OCI-LY7 (cell line): Measurements from ENCODE around the gene CFAP74. TPM values are rescaled to one million over a fixed set of nuclear protein-coding genes. Genes with fewer than 3 reads are reported as not detected.

Experiments
- BruUV-seq: library from RNA; stranded (reverse); fragments of 400-500 nt; replicated peaks from 2 replicates; lab custom pipeline; 2021; lab: Mats Ljungman, UMichigan
- CTCF ChIA-PET: fragments of 300-600 bp; sonication (Branson Sonifier 250); formaldehyde crosslinking; loops from one replicate; lab custom pipeline; 2022; ENCODE audit warnings: antibody characterized with exemption; ENCODE audit not compliant: unreplicated experiment; lab: Charles Lee
- POLR2A ChIA-PET: fragments of 300-600 bp; sonication (Branson Sonifier 250); formaldehyde crosslinking; loops from one replicate; lab custom pipeline; 2022; ENCODE audit warnings: antibody characterized with exemption; lab: Charles Lee
- DNase-seq: peaks from one replicate; pipeline ENCODE4 v3.0.0-alpha.2; 2015; ENCODE audit warnings: low spot score
- H2AFZ ChIP-seq: fragments of 200-600 bp; sonication (generic), shearing (Covaris generic); 2 replicates; pipeline ENCODE4 v1.6.1; 2014; ENCODE audit warnings: mild to moderate bottlenecking, antibody characterized with exemption, low read length, moderate library complexity
- H3K27ac ChIP-seq: fragments of 200-600 bp; sonication (generic); 2 replicates; pipeline ENCODE4 v1.5.1; 2014; ENCODE audit warnings: mixed run types, low read depth, mild to moderate bottlenecking, moderate library complexity, low read length, inconsistent platforms; ENCODE audit not compliant: poor library complexity, severe bottlenecking
- H3K36me3 ChIP-seq: fragments of 200-600 bp; sonication (generic); 2 replicates; pipeline ENCODE4 v1.6.1; 2014; ENCODE audit warnings: mild to moderate bottlenecking, antibody characterized with exemption, low read length, moderate library complexity, mixed read lengths; ENCODE audit not compliant: insufficient read depth
- H3K4me1 ChIP-seq: fragments of 200-600 bp; sonication (generic); 2 replicates; pipeline ENCODE4 v1.5.1; 2014; ENCODE audit warnings: mild to moderate bottlenecking, low read length; ENCODE audit not compliant: insufficient read depth, poor library complexity, severe bottlenecking
- H3K4me2 ChIP-seq: fragments of 200-600 bp; sonication (generic); 2 replicates; pipeline ENCODE4 v1.6.1; 2014; ENCODE audit warnings: mild to moderate bottlenecking, low read length
- H3K4me3 ChIP-seq: fragments of 200-600 bp; sonication (generic); 2 replicates; pipeline ENCODE4 v1.5.1; 2014; ENCODE audit warnings: mild to moderate bottlenecking, low read depth, low read length; ENCODE audit not compliant: poor library complexity, severe bottlenecking
- H3K79me2 ChIP-seq: fragments of 200-600 bp; sonication (generic); 2 replicates; pipeline ENCODE4 v1.6.1; 2016; ENCODE audit warnings: low read depth, mild to moderate bottlenecking, low read length, moderate library complexity, mixed read lengths; ENCODE audit not compliant: insufficient read depth
- H3K9me2 ChIP-seq: fragments of 200-600 bp; sonication (generic); 2 replicates; pipeline ENCODE4 v1.6.1; 2016; ENCODE audit warnings: mild to moderate bottlenecking, low read length, mixed read lengths; ENCODE audit not compliant: insufficient read depth
- H3K9me3 ChIP-seq: fragments of 200-600 bp; sonication (generic); 2 replicates; pipeline ENCODE4 v1.6.1; 2014; ENCODE audit warnings: mild to moderate bottlenecking, mixed run types, low read length, mixed read lengths
- H4K20me1 ChIP-seq: fragments of 200-600 bp; sonication (generic); 2 replicates; pipeline ENCODE4 v1.6.1; 2014; ENCODE audit warnings: mild to moderate bottlenecking, antibody characterized with exemption, low read length, moderate library complexity, mixed read lengths; ENCODE audit not compliant: insufficient read depth
- EZH2phosphoT487 ChIP-seq: fragments of 200-600 bp; sonication (generic); IDR thresholded peaks from 2 replicates; pipeline ENCODE4 v1.6.1; 2018; ENCODE audit warnings: low read depth, borderline replicate concordance, mild to moderate bottlenecking, mixed run types, antibody characterized with exemption, low read length, moderate library complexity, mixed read lengths
- intact Hi-C: fragments of 100-400 bp; cut with micrococcal nuclease; formaldehyde crosslinking; loops from one replicate; pipeline ENCODE4 v1.10.0; 2022; ENCODE audit not compliant: unreplicated experiment
- total RNA-seq, 2 experiments: library from RNA; depleted of rRNA in 1 of 2; stranded (reverse); fragments of >200 nt in 1 of 2; shearing (Covaris generic) in 1 of 2; gene quantifications; 2 replicates each; pipeline ENCODE4 v1.2.3, GENCODE V29; 2014 to 2022
- TF ChIP-seq, protein P1 (sequence below): fragments of 200-600 bp; sonication (generic); conservative IDR thresholded peaks from 2 replicates; pipeline ENCODE4 v1.5.1; 2014; ENCODE audit warnings: mild to moderate bottlenecking, antibody characterized with exemption, low read length, moderate library complexity, mixed read lengths

CFAP74 gene
- total RNA-seq, 2 experiments from 2014 or later: not detected

DNA sequence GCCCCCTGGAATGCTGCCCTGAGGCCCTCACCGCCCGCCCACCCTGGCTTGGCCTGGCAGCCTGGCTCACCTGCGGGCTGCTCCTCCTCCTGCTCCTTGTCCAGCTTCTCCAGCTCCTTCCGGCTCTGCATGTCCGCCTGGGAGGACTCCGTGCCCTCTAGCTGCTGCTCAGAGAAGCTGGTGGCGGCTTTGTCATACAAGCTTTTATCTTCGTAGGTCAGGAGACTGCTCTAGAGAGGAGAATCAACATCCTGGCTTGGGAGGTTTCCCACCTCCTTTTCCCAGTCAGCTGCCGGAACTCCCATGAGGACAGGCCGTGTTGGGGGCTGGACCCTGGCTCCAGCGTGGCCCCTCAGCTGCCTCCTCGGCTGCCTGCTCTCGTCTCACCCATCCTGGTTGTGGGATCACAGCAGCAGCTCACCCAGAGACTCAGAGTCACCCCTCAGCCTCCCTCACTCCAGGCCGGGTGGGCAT, 47.9 kb downstream of the CFAP74 start:
- TF ChIP-seq, protein P1, sequence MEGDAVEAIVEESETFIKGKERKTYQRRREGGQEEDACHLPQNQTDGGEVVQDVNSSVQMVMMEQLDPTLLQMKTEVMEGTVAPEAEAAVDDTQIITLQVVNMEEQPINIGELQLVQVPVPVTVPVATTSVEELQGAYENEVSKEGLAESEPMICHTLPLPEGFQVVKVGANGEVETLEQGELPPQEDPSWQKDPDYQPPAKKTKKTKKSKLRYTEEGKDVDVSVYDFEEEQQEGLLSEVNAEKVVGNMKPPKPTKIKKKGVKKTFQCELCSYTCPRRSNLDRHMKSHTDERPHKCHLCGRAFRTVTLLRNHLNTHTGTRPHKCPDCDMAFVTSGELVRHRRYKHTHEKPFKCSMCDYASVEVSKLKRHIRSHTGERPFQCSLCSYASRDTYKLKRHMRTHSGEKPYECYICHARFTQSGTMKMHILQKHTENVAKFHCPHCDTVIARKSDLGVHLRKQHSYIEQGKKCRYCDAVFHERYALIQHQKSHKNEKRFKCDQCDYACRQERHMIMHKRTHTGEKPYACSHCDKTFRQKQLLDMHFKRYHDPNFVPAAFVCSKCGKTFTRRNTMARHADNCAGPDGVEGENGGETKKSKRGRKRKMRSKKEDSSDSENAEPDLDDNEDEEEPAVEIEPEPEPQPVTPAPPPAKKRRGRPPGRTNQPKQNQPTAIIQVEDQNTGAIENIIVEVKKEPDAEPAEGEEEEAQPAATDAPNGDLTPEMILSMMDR: no peak
- TF ChIP-seq EZH2phosphoT487: no peak
- H3K9me2 ChIP-seq: no peaks in the 10 kb centered on the region
- H3K4me1 ChIP-seq: no peaks in the 10 kb centered on the region
- H2AFZ ChIP-seq: no peak overlapping the region
- peaks cover 7% of the 10 kb centered on the region; the same call in 1 of the 2 replicates for H3K9me3 ChIP-seq
- intact Hi-C loops: no loop called here
- H3K4me2 ChIP-seq: no peak overlapping the region
- BruUV-seq: no TSS peak
- H3K79me2 ChIP-seq: no peaks in the 10 kb centered on the region
- no peak for DNase-seq
- POLR2A ChIA-PET: no interaction called here
- CTCF ChIA-PET: no interaction called here
- no peaks in the 10 kb centered on the region for H3K36me3 ChIP-seq
- H4K20me1 ChIP-seq: no peaks in the 10 kb centered on the region
- no peak overlapping the region for H3K27ac ChIP-seq
- H3K4me3 ChIP-seq: no peak overlapping the region

DNA sequence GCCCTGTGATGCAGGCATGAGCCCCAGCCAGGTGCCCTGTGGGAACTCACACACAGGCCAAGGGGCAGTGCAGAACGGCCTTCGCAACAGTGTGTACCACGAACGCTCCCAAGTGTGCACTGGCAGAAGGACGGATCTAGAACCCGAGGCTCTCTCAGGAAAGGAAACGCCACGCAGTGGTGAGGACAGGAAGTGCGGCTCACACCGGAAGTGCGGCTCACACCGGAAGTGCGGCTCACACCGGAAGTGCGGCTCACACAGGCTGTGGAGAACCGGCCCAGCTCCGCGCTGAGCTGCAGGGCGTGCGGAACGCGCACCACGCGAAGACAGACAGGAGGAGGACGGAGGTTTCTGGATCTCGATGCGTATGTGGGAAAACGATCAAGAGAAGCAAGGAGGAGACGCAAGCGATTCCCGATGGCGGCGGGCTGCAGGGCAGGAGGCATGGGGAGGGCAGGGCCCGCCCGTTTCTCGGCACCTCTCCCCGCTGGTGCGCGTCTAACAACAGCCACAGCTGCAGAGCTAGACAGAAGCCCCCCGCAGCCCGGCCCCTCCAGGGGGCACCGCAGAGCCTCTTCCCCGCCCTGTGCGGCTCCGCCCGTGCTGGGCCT, 48.6 kb downstream of the CFAP74 start:
- ChIA-PET CTCF (no interaction called here), POLR2A (no interaction called here)
- TF ChIP-seq, protein P1: peak; percentile 43; the same call in 1 of the 2 replicates
- TF ChIP-seq EZH2phosphoT487: no peak
- Histone ChIP-seq H2AFZ (no peak overlapping the region), H3K36me3 (no peaks in the 10 kb centered on the region), H3K9me3 (peaks cover 8% of the 10 kb centered on the region; the same call in 1 of the 2 replicates), H3K9me2 (no peaks in the 10 kb centered on the region), H3K4me2 (no peak overlapping the region), H3K4me3 (no peak overlapping the region), H4K20me1 (no peaks in the 10 kb centered on the region), H3K27ac (no peak overlapping the region), H3K4me1 (no peaks in the 10 kb centered on the region), H3K79me2 (no peaks in the 10 kb centered on the region)
- intact Hi-C loops: no loop called here
- no TSS peak for BruUV-seq
- DNase-seq: no peak

DNA sequence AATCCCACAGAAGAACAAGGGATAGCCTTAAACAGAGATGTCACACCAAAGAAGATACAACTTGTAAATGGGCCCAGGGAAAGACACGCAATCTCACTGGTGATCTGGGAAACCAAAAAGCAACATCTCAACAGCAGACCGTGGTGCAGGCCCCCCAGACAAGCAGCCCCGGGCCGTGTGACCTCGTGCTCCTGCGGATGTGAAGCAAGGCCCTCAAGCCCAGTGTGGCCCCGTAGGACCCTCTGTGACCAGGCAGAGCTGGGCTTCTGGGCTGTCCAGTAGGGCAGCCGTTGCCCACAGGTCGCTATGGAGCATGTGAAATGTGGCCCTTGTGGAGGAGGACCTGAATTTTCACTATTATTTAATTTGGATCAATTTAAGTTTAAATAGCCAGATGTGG, 49.6 kb downstream of the CFAP74 start:
- H3K36me3 ChIP-seq: no peaks in the 10 kb centered on the region
- no peak overlapping the region for H3K27ac ChIP-seq
- peaks cover 8% of the 10 kb centered on the region; the same call in 1 of the 2 replicates for H3K9me3 ChIP-seq
- H3K79me2 ChIP-seq: no peaks in the 10 kb centered on the region
- H3K9me2 ChIP-seq: no peaks in the 10 kb centered on the region
- no peak overlapping the region for H3K4me2 ChIP-seq
- BruUV-seq: no TSS peak
- TF ChIP-seq, protein P1: no peak
- TF ChIP-seq EZH2phosphoT487: no peak
- H3K4me3 ChIP-seq: no peak overlapping the region
- H3K4me1 ChIP-seq: no peaks in the 10 kb centered on the region
- CTCF ChIA-PET: no interaction called here
- POLR2A ChIA-PET: no interaction called here
- no peak for DNase-seq
- H2AFZ ChIP-seq: no peak overlapping the region
- intact Hi-C loops: no loop called here
- H4K20me1 ChIP-seq: no peaks in the 10 kb centered on the region
